OCI-LY3 (cell line): ENCODE results near the gene EVX2.

Experiments
- H2AFZ ChIP-seq: fragments of 200-600, 300-600 bp; shearing (Covaris generic); 2 replicates; pipeline ENCODE4 v1.6.0; 2014; ENCODE audit warnings: antibody characterized with exemption, low read depth, low read length
- H3K27ac ChIP-seq: fragments of 200-600, 300-600 bp; sonication (generic); 2 replicates; pipeline ENCODE4 v1.5.1; 2014; ENCODE audit warnings: mild to moderate bottlenecking, low read length, moderate library complexity, mixed read lengths
- H3K27me3 ChIP-seq: fragments of 200-600, 300-600 bp; sonication (generic); 2 replicates; pipeline ENCODE4 v1.6.1; 2014; ENCODE audit warnings: low read depth, low read length, mixed read lengths
- H3K36me3 ChIP-seq: fragments of 200-600, 300-600 bp; sonication (generic); replicated peaks from 2 replicates; pipeline ENCODE3; 2014; ENCODE audit warnings: low read depth, low read length, mixed read lengths
- H3K4me1 ChIP-seq: fragments of 300-600, 200-600 bp; sonication (generic); 2 replicates; pipeline ENCODE4 v1.6.1; 2014; ENCODE audit warnings: low read length, mixed read lengths
- H3K4me2 ChIP-seq: fragments of 200-600, 300-600 bp; sonication (generic); 2 replicates; pipeline ENCODE4 v1.6.1; 2014; ENCODE audit warnings: low read length, mixed read lengths
- H3K4me3 ChIP-seq: fragments of 300-600, 200-600 bp; sonication (generic); 2 replicates; pipeline ENCODE4 v1.5.1; 2014; ENCODE audit warnings: antibody characterized with exemption, mild to moderate bottlenecking, low read length, moderate library complexity
- H3K79me2 ChIP-seq: fragments of 300-600, 200-600 bp; shearing (Covaris generic); 2 replicates; pipeline ENCODE4 v1.6.1; 2014; ENCODE audit warnings: mild to moderate bottlenecking, low read length, mixed read lengths
- H3K9ac ChIP-seq: fragments of 300-600, 200-600 bp; shearing (Covaris generic); 2 replicates; pipeline ENCODE4 v1.6.0; 2014; ENCODE audit warnings: mild to moderate bottlenecking, low read length, moderate library complexity
- H3K9me3 ChIP-seq: fragments of 200-600, 300-600 bp; shearing (Covaris generic); 2 replicates; pipeline ENCODE4 v1.6.1; 2014; ENCODE audit warnings: low read length, mixed read lengths; ENCODE audit not compliant: insufficient read depth
- H4K20me1 ChIP-seq: fragments of 200-600, 300-600 bp; sonication (generic); 2 replicates; pipeline ENCODE4 v1.6.1; 2016; ENCODE audit warnings: low read length, mixed read lengths; ENCODE audit not compliant: insufficient read depth
- CTCF ChIP-seq: fragments of 200-600, 300-600 bp; sonication (generic); IDR thresholded peaks from 2 replicates; pipeline ENCODE4 v1.5.1; 2014; ENCODE audit warnings: antibody characterized with exemption, low read length, low read depth
- EZH2phosphoT487 ChIP-seq: fragments of 200-600 bp; shearing (Covaris generic); IDR thresholded peaks from 2 replicates; pipeline ENCODE4 v1.6.1; 2018; ENCODE audit warnings: antibody characterized with exemption, mixed run types, low read depth

Gene EVX2

GRCh38 chr2:176117823-176118371, 34.1 kb upstream of the EVX2 start:
- no peak overlapping the region for H2AFZ ChIP-seq
- H3K27me3 ChIP-seq: no peaks in the 10 kb centered on the region
- H4K20me1 ChIP-seq: no peaks in the 10 kb centered on the region

GRCh38 chr2:176117162-176117822, 33.5 kb upstream of the EVX2 start:
- Histone ChIP-seq H3K9me3 (no peaks in the 10 kb centered on the region), H3K4me1 (no peaks in the 10 kb centered on the region), H4K20me1 (no peaks in the 10 kb centered on the region), H3K4me2 (no peak overlapping the region), H2AFZ (no peak overlapping the region), H3K36me3 (no peaks in the 10 kb centered on the region), H3K4me3 (no peak overlapping the region), H3K27me3 (no peaks in the 10 kb centered on the region), H3K27ac (no peak overlapping the region), H3K9ac (no peak overlapping the region), H3K79me2 (no peaks in the 10 kb centered on the region)
- TF ChIP-seq CTCF (no peak), EZH2phosphoT487 (no peak)

More at GRCh38 chr2:176117823-176118371, 34.1 kb upstream of the EVX2 start:
- Histone ChIP-seq H3K9me3 (no peaks in the 10 kb centered on the region), H3K4me3 (no peak overlapping the region), H3K4me1 (no peaks in the 10 kb centered on the region), H3K36me3 (no peaks in the 10 kb centered on the region), H3K27ac (no peak overlapping the region), H3K9ac (no peak overlapping the region), H3K79me2 (no peaks in the 10 kb centered on the region), H3K4me2 (no peak overlapping the region)
- TF ChIP-seq EZH2phosphoT487 (no peak), CTCF (no peak)

GRCh38 chr2:176115883-176116813, 32.4 kb upstream of the EVX2 start, which contains the start of gene HOXD10:
TSS of gene HOXD10 (plus strand) at chr2:176116778. CDS start at chr2:176116834, 56 bp downstream.
- no peak within 1 kb of the TSS for H3K4me2 ChIP-seq
- no peaks in the 10 kb centered on the region for H4K20me1 ChIP-seq
- H3K4me3 ChIP-seq: no peak within 1 kb of the TSS
- H3K9me3 ChIP-seq: no peaks in the 10 kb centered on the region
- no peaks in the 10 kb centered on the region for H3K27me3 ChIP-seq
- no peak within 1 kb of the TSS for H2AFZ ChIP-seq
- H3K9ac ChIP-seq: no peak within 1 kb of the TSS
- no peaks in the 10 kb centered on the region for H3K36me3 ChIP-seq
- no peaks in the 10 kb centered on the region for H3K79me2 ChIP-seq
- TF ChIP-seq EZH2phosphoT487: no peak
- TF ChIP-seq CTCF: no peak
- H3K4me1 ChIP-seq: no peaks in the 10 kb centered on the region
- no peak within 1 kb of the TSS for H3K27ac ChIP-seq
